Esophagus (tissue), 2 donors: ENCODE measurements around the gene TAS2R40. TPM values are rescaled to one million over a fixed set of nuclear protein-coding genes. Genes with fewer than 3 reads are reported as not detected.

Experiments
- H3K27ac ChIP-seq, 2 donors: one replicate each; pipeline ENCODE4 v1.5.1; 2013; ENCODE audit warnings: low read depth in 2 of 2, mild to moderate bottlenecking in 2 of 2, inconsistent platforms in 1 of 2, low read length in 1 of 2, moderate library complexity in 1 of 2
- H3K27me3 ChIP-seq, 2 donors: one replicate each; pipeline ENCODE4 v1.6.1; 2013; ENCODE audit warnings: low read length in 2 of 2, control low read depth in 1 of 2, mild to moderate bottlenecking in 1 of 2; ENCODE audit not compliant: insufficient read depth in 2 of 2, control insufficient read depth in 1 of 2
- H3K36me3 ChIP-seq, 2 donors: one replicate each; pipeline ENCODE4 v1.6.1; 2013; ENCODE audit warnings: low read length in 1 of 2; ENCODE audit not compliant: control insufficient read depth in 2 of 2, insufficient read depth in 2 of 2
- H3K4me1 ChIP-seq, 2 donors: one replicate each; pipeline ENCODE4 v1.6.1; 2013; ENCODE audit warnings: low read length in 1 of 2; ENCODE audit not compliant: control insufficient read depth in 2 of 2, insufficient read depth in 2 of 2
- H3K4me3 ChIP-seq, 2 donors: one replicate each; pipeline ENCODE4 v1.5.1; 2013; ENCODE audit warnings: low read length in 2 of 2, mild to moderate bottlenecking in 2 of 2, low read depth in 1 of 2, moderate library complexity in 1 of 2
- H3K9me3 ChIP-seq, 2 donors: one replicate each; pipeline ENCODE4 v1.6.1; 2013; ENCODE audit warnings: mild to moderate bottlenecking in 2 of 2, low read depth in 1 of 2, low read length in 1 of 2, moderate library complexity in 1 of 2; ENCODE audit not compliant: control insufficient read depth in 2 of 2, insufficient read depth in 1 of 2
- WGBS, 2 donors: extraction: QIAGEN DNeasy Blood & Tissue Kit; methylation state at CpG; one replicate each; pipeline ENCODE4 v1.1.7; 2013; 5-methylcytosine and 5-hydroxymethylcytosine counted together
- polyA plus RNA-seq, 2 donors: library from polyadenylated mRNA; stranded (reverse); fragments of 200-250 nt; gene quantifications; one replicate each; pipeline ENCODE4 v1.2.3, GENCODE V29; 2013
- donor health status: healthy with polysubstance abuse.
- donor health status: Bipolar disorder and iron deficiency.

The TAS2R40 gene
- polyA plus RNA-seq, 2 donors: not detected

DNA sequence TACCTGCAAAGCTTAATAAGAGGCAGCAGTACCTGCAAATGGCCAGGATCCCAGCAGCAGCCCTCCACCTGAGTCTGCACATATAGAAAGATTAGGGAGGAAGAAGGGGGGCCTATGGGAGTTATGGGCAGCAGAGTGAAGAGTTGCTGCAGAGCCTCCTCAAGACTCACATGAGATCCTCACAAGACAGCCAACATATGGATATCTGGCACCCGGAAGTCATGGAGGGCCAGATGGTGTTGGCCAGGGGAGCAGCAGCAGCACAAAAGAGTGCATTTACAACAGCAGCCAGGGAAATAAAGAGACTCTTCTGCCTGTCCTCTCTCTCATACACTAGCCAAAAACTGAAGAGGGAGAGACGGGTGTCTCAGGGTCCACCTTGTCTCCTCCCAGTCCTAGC is 4.0 kb upstream of the TAS2R40 start:
- H3K9me3 ChIP-seq: no peaks in the 10 kb centered on the region
- WGBS, 2 donors: 79 to 81% methylated on average over 2 of the region's 2 CpGs

DNA sequence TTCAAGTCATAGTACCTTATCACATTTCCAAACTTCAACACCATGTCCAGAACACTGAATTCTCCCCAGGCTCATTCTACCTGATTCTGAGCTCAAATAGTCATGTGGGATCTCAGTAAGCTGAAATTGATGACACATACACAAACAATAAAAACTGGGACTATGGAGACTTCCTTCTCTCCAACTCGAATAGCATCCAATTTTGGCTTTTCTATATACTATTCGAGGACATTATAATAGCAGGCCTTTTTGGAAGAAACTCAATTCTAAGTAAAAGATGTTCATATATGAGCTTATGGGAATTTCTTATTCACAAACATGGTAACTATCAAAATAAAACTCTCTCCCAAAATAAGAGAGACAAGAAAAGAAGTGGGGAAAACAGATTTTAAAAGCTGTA is 551 bp upstream of the TAS2R40 start:
- no peak overlapping the region for H3K4me3 ChIP-seq
- 64 to 74% methylated on average over 2 of the region's 2 CpGs for WGBS, 2 donors
- no peaks in the 10 kb centered on the region for H3K36me3 ChIP-seq
- no peaks in the 10 kb centered on the region for H3K4me1 ChIP-seq
- no peak overlapping the region for H3K27ac ChIP-seq
- H3K9me3 ChIP-seq: no peaks in the 10 kb centered on the region
- no peaks in the 10 kb centered on the region for H3K27me3 ChIP-seq

More for the DNA sequence above, 4.0 kb upstream of the TAS2R40 start:
- H3K4me1 ChIP-seq: no peaks in the 10 kb centered on the region
- no peak overlapping the region for H3K4me3 ChIP-seq
- no peaks in the 10 kb centered on the region for H3K36me3 ChIP-seq
- no peaks in the 10 kb centered on the region for H3K27me3 ChIP-seq
- H3K27ac ChIP-seq: no peak overlapping the region

DNA sequence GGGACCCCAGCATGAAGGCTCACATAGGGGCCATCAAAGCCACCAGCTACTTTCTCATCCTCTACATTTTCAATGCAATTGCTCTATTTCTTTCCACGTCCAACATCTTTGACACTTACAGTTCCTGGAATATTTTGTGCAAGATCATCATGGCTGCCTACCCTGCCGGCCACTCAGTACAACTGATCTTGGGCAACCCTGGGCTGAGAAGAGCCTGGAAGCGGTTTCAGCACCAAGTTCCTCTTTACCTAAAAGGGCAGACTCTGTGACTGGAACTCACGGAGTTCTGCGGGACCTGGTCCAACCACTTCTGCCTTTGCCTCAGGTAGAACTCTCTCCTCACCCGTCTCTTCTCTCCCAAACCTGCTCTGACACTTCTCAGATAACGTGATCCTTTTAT is 945 bp downstream of the TAS2R40 start:
- Histone ChIP-seq H3K36me3 (no peaks in the 10 kb centered on the region), H3K4me3 (no peak overlapping the region), H3K4me1 (no peaks in the 10 kb centered on the region), H3K27ac (no peak overlapping the region), H3K27me3 (no peaks in the 10 kb centered on the region), H3K9me3 (no peaks in the 10 kb centered on the region)
- 64 to 72% methylated on average over 7 of the region's 7 CpGs for WGBS, 2 donors

- Histone ChIP-seq H3K9me3 (no peaks in the 10 kb centered on the region), H3K4me1 (no peaks in the 10 kb centered on the region), H3K27ac (no peak overlapping the region), H3K4me3 (no peak overlapping the region), H3K36me3 (no peaks in the 10 kb centered on the region), H3K27me3 (no peaks in the 10 kb centered on the region)
- WGBS, 2 donors: 62 to 79% methylated on average over 4 of the region's 4 CpGs
Observed at GRCh38 chr7:143223784-143224183, 1.9 kb downstream of the TAS2R40 start.

DNA sequence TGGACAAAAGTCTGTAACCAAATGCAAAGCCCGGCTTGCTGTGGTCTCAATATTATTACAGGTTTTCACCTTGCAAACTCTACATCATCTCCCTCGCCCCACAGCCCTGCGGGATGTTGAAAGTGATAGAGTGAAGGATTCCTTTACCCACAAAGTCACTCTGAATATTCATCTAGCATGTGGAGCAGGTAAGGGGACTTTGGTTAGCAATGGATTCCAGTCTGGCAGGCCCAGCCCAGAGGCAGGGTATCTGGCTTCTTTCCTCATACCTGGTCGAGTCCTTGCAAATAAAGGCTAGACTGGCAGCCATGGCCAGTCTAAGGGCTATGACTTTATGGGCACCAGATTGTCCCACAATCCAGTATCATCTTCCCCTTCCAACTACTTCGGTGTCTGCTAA is 3.2 kb downstream of the TAS2R40 start:
- no peaks in the 10 kb centered on the region for H3K9me3 ChIP-seq
- H3K27ac ChIP-seq: peak overlapping the region in 1 of 2 donors; percentile 13
- H3K4me1 ChIP-seq: no peaks in the 10 kb centered on the region
- WGBS, 2 donors: 82 to 92% methylated on average over 5 of the region's 5 CpGs
- no peak overlapping the region for H3K4me3 ChIP-seq
- no peaks in the 10 kb centered on the region for H3K36me3 ChIP-seq
- H3K27me3 ChIP-seq: no peaks in the 10 kb centered on the region

DNA sequence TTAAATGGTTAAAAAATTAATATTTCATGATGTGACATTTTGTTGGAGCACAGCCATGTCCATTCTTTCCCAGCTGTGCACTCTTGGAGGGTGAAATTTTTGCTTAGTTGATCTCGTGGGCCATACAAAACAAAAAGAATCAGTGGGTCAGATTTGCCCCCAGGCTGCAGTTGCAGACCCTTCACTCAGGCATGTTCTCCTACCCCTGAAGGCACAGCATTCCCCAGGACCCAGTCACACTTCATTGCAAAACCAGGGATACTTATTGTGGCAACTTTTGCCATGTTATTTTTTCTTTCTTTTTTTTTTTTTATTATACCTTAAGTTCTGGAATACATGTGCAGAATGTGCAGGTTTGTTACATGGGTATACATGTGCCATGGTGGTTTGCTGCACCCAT is 6.0 kb downstream of the TAS2R40 start:
- Histone ChIP-seq H3K27me3 (no peaks in the 10 kb centered on the region), H3K4me1 (no peaks in the 10 kb centered on the region), H3K27ac (no peak overlapping the region), H3K9me3 (peaks cover 0 to 2% of the 10 kb centered on the region in 2 donors), H3K36me3 (no peaks in the 10 kb centered on the region), H3K4me3 (no peak overlapping the region)
- 22 to 30% methylated on average over 1 of the region's 1 CpG for WGBS, 2 donors

GRCh38 chr7:143229054-143229790 is 7.4 kb downstream of the TAS2R40 start:
- Histone ChIP-seq H3K4me1 (no peaks in the 10 kb centered on the region), H3K27me3 (no peaks in the 10 kb centered on the region), H3K36me3 (no peaks in the 10 kb centered on the region), H3K4me3 (no peak overlapping the region), H3K27ac (no peak overlapping the region), H3K9me3 (peaks cover 0 to 2% of the 10 kb centered on the region in 2 donors)
- WGBS, 2 donors: 53 to 58% methylated on average over 9 of the region's 9 CpGs

DNA sequence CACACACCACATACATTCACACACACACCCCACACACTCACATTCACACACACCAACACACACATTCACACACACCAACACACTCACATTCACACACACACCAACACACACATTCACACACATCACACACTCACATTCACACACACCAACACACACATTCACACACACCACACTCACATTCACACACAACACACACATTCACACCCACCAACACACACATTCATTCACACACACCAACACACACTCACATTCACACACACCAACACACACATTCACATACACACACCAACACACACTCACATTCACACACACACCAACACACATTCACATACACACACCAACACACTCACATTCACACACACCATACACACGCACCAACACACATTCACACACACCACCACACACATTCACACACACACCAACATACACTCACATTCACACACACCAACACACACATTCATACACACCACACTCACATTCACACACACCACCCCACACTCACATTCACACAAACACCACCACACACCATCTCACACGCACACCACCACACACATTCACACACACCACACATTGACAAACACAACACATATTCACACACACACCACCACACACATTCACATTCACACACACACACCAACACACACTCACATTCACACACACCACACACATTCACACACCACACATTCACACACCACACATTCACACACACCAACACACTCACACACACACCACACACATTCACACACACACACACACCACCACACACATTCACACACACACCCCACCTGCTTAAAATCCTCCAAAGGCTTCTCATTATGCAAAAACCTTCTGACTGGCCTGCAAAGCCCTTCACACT is 9.0 kb downstream of the TAS2R40 start:
- no peaks in the 10 kb centered on the region for H3K36me3 ChIP-seq
- no peak overlapping the region for H3K4me3 ChIP-seq
- WGBS, 2 donors: 95 to 98% methylated on average over 2 of the region's 2 CpGs
- H3K4me1 ChIP-seq: no peaks in the 10 kb centered on the region
- H3K27me3 ChIP-seq: no peaks in the 10 kb centered on the region
- H3K27ac ChIP-seq: no peak overlapping the region
- H3K9me3 ChIP-seq: peaks cover 0 to 2% of the 10 kb centered on the region in 2 donors

- H3K4me3 ChIP-seq: no peak overlapping the region
- H3K36me3 ChIP-seq: no peaks in the 10 kb centered on the region
- H3K27ac ChIP-seq: no peak overlapping the region
- no peaks in the 10 kb centered on the region for H3K27me3 ChIP-seq
- no peaks in the 10 kb centered on the region for H3K4me1 ChIP-seq
- peaks cover 0 to 2% of the 10 kb centered on the region in 2 donors for H3K9me3 ChIP-seq
- WGBS, 2 donors: 95 to 98% methylated on average over 2 of the region's 2 CpGs
Observed at GRCh38 chr7:143233816-143234532, 12.1 kb downstream of the TAS2R40 start.
